Measurements from ENCODE around the gene ETV3L.

Gene ETV3L

DNA sequence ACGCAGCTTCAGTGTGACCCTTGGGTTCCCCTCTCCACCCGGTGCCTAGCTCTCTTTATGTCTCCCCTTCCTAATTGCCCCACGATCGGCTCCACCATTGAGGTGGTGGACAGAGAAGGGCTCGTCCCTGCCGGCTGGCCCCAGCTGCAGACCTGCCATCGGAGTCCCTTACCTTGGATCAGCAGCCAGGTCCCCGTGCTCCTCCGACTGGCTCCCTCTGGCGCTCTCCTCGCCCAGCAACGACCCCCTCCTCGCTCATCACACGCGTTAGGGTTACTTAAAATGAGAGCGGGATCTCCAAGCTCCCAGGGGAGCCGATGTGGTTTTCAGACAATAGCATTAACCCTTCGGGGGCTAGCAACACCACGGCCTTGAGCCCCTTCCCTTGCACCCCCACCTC is 8.1 kb upstream of the ETV3L start:
- no peaks in the 10 kb centered on the region for H3K36me3 ChIP-seq (ENCODE audit: control insufficient read depth in 2 of 2, insufficient read depth in 1 of 2, low read length in 2 of 2)
- no peak overlapping the region for H3K27ac ChIP-seq (ENCODE audit: extremely low read depth, low read depth, low read length)
- POLR2A ChIA-PET: no interaction called here

DNA sequence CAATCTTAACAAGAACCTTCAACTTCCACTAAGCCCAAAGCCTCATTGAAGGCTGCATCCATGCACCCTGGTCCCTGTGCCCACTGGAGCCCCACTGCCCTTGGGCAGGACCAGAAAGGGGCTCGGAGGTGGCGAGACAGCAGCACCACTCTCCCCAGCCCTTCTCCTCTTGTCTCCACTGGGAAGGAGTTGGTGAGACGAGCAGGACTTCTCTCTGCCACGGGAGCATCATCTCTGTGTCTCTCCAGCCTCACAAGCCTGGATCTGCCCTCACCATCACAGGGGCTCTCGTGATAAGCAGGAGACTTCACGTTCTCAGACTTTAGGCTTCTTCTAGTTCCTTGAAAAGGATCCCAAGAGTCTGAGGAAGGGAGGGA is 7.2 kb upstream of the ETV3L start:
- no peak overlapping the region for H3K4me3 ChIP-seq (ENCODE audit: low read depth, low read length)
- H3K36me3 ChIP-seq (ENCODE audit: control insufficient read depth in 2 of 2, insufficient read depth in 1 of 2, low read length in 2 of 2): no peaks in the 10 kb centered on the region
- no peaks in the 10 kb centered on the region for H3K4me1 ChIP-seq (ENCODE audit: control insufficient read depth, insufficient read depth, low read length)
- no peak overlapping the region for H3K27ac ChIP-seq (ENCODE audit: extremely low read depth, low read depth, low read length)
- ChIA-PET POLR2A (no interaction called here), CTCF (interaction anchor here (1.8 kb wide), 1 partner anchor 49 kb away, joined by 7 read pairs; no protein-coding TSS in a partner anchor)
- H3K9me3 ChIP-seq (ENCODE audit: control insufficient read depth, insufficient read depth, low read depth, low read length): no peaks in the 10 kb centered on the region
- TF ChIP-seq ZBTB7A (tag by site-specific recombination; IDR thresholded peaks at IDR 0.05; ENCODE audit: low read depth) (no peak), ZIC2 (tag by site-specific recombination; IDR thresholded peaks at IDR 0.05) (no peak), PRDM6 (tag by site-specific recombination; IDR thresholded peaks at IDR 0.05) (no peak), GLI2 (tag by site-specific recombination; IDR thresholded peaks at IDR 0.05; ENCODE audit: borderline replicate concordance, low read depth) (no peak), ZNF791 (tag by site-specific recombination; IDR thresholded peaks at IDR 0.05) (no peak), ZNF776 (tag by site-specific recombination; IDR thresholded peaks at IDR 0.05; ENCODE audit: borderline replicate concordance) (no peak), ZNF571 (tag by site-specific recombination; IDR thresholded peaks at IDR 0.05) (no peak), ZNF521 (tag by site-specific recombination; IDR thresholded peaks at IDR 0.05) (no peak), SALL2 (tag by site-specific recombination; IDR thresholded peaks at IDR 0.05; ENCODE audit: borderline replicate concordance) (no peak), ZBTB8A (tag by site-specific recombination; IDR thresholded peaks at IDR 0.05) (no peak)

More for the DNA sequence above, 8.1 kb upstream of the ETV3L start:
- Histone ChIP-seq H3K4me1 (ENCODE audit: control insufficient read depth, insufficient read depth, low read length) (no peaks in the 10 kb centered on the region), H3K4me3 (ENCODE audit: low read depth, low read length) (no peak overlapping the region), H3K9me3 (ENCODE audit: control insufficient read depth, insufficient read depth, low read depth, low read length) (no peaks in the 10 kb centered on the region)
- CTCF ChIA-PET: interaction anchor here (0.6 to 1.8 kb wide), 3 partner anchors 17 to 481 kb away, joined by 4 to 7 read pairs (median 4); no protein-coding TSS in a partner anchor
- TF ChIP-seq ZNF707 (tag by site-specific recombination; IDR thresholded peaks at IDR 0.05): no peak
- TF ChIP-seq ZNF530 (tag by site-specific recombination; IDR thresholded peaks at IDR 0.05; ENCODE audit: low read depth): no peak
- TF ChIP-seq ZNF280D (tag by site-specific recombination; IDR thresholded peaks at IDR 0.05): no peak
- TF ChIP-seq ZNF202 (tag by site-specific recombination; IDR thresholded peaks at IDR 0.05; ENCODE audit: borderline replicate concordance): no peak
- TF ChIP-seq ZNF274 (IDR thresholded peaks at IDR 0.05; ENCODE audit: low read length): no peak
- no peak for TF ChIP-seq ZNF274 (tag by site-specific recombination; IDR thresholded peaks at IDR 0.05; ENCODE audit: borderline replicate concordance)
- TF ChIP-seq ZNF10 (tag by site-specific recombination; IDR thresholded peaks at IDR 0.05): no peak
- TF ChIP-seq ZNF558 (tag by site-specific recombination; IDR thresholded peaks at IDR 0.05): no peak
- TF ChIP-seq ZBTB1 (tag by site-specific recombination; IDR thresholded peaks at IDR 0.05): no peak

Data from HEK293 (cell line).